NCI-H82 (cell line): Measurements from ENCODE around the gene WHAMM.
"Not testable (repeated sequence)": the region's sequence is repeated elsewhere in the genome, so short reads cannot be mapped to it uniquely, and the experiment has no call there.

Source experiments
- DNase-seq: peaks from one replicate; lab custom pipeline; 2025; lab: John Stamatoyannopoulos, UW

WHAMM gene, protein sequence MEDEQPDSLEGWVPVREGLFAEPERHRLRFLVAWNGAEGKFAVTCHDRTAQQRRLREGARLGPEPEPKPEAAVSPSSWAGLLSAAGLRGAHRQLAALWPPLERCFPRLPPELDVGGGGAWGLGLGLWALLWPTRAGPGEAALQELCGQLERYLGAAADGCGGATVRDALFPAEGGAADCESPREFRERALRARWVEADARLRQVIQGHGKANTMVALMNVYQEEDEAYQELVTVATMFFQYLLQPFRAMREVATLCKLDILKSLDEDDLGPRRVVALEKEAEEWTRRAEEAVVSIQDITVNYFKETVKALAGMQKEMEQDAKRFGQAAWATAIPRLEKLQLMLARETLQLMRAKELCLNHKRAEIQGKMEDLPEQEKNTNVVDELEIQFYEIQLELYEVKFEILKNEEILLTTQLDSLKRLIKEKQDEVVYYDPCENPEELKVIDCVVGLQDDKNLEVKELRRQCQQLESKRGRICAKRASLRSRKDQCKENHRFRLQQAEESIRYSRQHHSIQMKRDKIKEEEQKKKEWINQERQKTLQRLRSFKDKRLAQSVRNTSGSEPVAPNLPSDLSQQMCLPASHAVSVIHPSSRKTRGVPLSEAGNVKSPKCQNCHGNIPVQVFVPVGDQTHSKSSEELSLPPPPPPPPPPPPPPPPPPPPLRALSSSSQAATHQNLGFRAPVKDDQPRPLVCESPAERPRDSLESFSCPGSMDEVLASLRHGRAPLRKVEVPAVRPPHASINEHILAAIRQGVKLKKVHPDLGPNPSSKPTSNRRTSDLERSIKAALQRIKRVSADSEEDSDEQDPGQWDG

DNA sequence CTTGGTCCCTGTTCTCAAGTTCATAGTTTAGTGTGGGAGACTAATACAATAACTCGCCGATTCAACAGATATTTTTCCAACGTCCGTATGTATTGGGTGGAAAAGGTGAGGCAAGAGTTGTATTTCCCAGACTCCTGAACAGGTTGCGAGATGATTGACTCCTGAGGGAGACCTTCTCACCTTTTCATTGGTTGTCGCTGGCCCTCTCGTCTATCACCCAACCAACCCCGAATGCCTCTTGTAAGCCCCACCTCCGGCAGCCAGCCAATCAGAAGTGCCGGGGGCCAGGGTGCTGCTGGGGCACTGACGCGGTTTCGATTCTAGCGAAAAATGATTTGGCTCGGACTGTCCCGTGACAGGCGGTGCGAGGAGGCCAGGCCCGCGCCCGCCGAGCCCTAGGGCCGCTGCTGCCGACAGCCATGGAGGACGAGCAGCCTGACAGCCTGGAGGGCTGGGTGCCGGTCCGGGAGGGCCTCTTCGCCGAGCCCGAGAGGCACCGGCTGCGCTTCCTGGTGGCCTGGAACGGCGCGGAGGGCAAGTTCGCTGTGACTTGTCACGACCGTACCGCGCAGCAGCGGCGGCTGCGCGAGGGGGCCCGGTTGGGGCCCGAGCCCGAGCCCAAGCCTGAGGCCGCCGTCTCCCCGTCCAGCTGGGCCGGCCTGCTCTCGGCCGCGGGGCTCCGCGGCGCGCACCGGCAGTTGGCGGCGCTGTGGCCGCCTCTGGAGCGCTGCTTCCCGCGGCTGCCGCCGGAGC, at the start of gene WHAMM:
TSS of gene WHAMM (plus strand) at position 321 of the 753 bp plus-strand sequence. CDS start at position 420, 99 bp downstream.
- peak; percentile 99 for DNase-seq

DNA sequence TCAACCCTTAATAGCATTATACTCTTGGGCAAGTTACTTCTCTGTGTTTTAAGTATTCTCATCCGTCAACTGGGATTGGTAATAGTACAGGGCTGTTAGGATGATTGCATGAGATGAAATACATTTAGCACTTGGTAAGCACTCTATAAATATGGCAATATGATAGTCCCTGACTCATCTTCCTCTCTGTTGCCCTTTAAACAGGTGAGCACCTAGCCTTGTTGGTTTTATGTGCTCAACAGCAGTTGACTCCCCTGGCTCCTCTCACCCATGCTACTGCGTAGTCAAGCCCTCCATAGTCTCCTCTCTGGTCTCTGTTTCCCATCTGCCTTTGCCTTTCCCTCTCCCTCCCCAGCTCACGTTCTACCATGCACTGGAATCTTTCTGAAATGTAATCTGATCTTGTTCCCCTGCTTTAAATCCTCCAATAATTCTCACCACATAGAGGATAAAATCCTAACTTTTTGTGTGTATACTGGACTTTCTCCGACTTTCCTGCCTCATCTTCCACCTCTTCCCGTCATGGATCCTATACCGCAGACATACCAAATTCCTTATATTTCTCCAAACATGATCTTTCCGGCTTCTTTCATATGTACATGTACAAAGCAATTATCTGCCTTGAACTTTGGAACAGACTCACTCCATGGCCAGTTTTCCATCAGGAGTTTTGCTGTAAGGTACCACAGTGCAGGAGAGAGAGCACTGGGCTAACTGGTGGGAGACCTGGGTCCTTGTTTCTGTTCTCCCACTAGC, 45.9 kb upstream of the WHAMM start:
- DNase-seq: no peak

- DNase-seq: no peak
These were observed 45.3 kb upstream of the WHAMM start for GRCh38 chr15:82764117-82764490.

- no peak for DNase-seq
These were observed 44.7 kb upstream of the WHAMM start for GRCh38 chr15:82764740-82765139.

DNA sequence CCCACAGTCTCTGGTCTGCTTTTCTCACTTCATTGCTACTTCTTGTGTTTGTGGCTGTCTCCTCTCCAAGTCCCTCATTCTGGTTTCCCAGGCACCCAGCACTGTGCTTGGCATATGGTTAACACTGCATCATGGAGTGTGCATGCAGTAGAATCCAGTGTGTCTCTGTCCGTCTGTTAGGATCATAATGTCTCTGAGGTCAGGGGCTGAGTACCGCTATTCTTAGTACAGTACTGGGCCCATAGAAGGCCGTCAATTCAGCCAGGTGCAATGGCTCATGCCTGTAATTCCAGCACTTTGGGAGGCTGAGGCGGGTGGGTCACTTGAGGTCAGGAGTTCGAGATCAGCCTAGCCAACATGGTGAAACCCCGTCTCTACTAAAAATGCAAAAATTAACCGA, 43.2 kb upstream of the WHAMM start:
- not testable (repeated sequence) for DNase-seq

GRCh38 chr15:82767163-82767829, 42.1 kb upstream of the WHAMM start:
- DNase-seq: no peak

- DNase-seq: no peak
These were observed 40.9 kb upstream of the WHAMM start for GRCh38 chr15:82768414-82769054.

DNA sequence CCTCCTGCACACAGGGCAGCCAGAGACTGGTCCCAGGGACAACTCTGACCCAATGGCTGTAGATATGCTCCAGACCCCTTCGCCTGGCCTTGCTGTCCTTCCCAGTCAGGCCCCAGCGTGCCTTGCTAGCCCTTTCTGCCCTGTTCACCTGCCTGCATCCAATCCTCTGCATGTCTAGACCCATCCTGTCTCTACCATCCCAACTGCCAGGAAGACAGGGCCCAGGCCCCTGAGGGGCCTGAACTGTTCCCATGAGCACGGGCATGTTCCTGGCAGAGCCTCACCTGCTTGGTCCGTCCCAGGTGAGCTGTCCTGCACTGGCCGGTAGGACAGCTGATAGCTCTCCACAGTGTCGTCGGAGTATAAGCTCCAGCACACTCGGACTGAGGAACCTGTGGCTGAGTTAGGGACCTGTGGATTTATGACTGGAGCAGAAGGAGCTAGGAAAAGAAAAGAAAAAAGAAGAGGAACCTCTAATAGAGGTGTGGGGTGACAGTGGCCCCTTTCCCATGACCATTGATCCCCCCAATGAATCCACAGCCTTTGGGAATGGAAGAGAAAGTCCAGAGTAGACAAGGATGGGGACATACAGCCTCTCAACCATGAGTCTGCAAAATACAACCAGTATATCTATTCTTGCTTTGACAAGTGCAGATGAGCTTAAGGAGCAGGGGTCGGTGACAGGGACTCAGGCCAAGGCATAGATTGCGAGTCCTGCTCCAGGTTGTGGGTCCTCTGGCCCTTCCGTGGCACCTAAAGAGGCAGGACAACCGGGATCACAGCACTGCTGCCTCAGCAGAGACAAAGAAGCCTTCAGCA, 37.4 kb upstream of the WHAMM start:
- no peak for DNase-seq

GRCh38 chr15:82774496-82774895, 34.9 kb upstream of the WHAMM start:
- DNase-seq: no peak

- DNase-seq: no peak
These were observed 30.7 kb upstream of the WHAMM start for GRCh38 chr15:82778755-82779154.

DNA sequence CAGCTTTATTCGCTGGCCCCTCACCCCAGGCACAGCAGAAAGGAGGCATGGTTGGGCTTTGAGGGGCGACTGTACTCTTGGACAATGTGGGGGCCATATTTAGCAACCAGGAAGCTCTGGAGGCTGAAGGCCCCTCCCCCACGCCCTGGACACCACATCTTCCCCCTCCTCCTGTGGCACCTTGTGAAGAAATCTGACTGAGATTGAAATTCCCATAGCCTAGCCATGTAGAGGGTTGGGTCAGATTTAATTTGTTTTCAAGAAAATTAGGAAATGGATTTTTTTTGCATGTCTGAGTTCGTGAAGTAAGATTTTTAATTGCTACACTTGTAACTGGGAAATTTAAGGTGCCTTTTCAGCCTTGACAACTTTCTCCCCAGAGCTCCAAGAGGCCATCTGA, 28.1 kb upstream of the WHAMM start:
- no peak for DNase-seq

DNA sequence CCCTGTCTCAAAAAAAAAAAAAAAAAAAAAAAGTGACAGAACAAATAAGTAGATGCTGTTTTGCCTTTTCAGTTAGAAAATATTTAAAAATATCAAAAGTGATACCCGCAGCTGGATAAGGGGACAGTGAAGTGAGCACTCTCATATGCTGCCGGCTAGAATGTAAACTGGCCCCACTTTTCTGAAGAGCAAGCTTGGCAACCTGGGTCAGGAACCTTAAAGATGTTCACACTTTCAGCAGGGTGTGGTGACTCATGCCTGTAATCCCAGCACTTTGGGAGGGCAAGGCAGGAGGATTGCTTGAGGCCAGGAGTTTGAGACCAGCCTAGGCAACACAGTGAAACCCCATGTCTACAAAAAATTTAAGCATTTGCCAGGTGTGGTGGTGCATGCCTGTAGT, 20.9 kb upstream of the WHAMM start:
- DNase-seq: no peak

DNA sequence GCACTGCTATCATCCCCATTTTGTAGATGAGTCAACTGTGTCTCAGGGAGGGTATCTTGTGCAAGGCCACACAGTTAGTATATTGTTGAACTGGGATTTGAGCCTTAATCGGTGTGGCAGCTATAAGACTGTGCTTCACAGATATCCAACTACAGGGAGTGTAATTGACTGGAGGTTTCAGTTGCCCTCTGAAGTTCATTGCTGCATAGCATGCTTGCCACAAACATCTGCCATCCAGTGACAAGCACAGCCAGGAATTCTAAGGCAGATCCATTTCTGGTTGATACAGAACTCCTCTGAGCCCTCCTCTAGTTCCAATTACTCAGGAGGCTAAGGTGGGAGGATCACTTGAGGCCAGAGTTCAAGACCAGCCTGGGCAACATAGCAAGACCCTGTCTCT, 19.9 kb upstream of the WHAMM start:
- no peak for DNase-seq

GRCh38 chr15:82790321-82790720, 19.1 kb upstream of the WHAMM start:
- no peak for DNase-seq

- DNase-seq: no peak
These were observed 17.4 kb upstream of the WHAMM start for GRCh38 chr15:82792068-82792467.

DNA sequence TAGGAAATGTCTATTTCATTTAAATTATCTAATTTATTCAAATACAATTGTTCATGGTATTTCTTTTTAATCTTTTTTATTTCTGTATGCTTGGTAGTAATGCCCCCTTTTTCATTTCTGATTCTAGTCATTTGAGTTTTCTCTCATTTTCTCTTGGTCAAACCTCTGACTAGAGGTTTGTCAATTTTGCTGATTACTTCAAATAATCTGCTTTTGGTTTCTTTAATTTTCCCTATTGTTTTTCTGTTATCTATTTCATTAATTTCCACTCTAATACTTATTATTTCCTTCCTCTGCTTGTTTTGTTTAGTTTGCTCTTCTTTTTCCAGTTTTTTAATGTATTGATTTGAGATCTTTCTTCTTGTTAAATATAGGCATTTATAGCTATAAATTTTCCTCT, 15.7 kb upstream of the WHAMM start:
- DNase-seq: no peak

DNA sequence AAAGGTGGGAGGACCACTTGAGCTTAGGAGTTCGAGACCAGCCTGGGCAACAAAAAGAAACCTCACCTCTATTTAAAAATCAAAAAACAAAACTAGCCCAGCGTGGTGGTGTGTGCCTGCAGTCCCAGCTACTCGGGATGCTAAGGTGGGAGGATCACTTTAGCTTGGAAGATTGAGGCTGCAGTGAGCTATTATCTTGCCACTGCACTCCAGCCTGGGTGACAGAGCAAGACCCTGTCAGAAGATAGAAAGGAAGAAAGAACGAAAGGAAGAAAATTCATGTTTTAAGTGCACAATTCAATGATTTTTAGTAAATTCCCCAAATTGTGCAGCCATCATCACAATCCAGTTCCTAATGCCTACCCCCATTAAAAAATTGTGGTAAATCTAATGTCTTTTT, 11.3 kb upstream of the WHAMM start:
- DNase-seq: no peak

GRCh38 chr15:82798531-82799166, 10.8 kb upstream of the WHAMM start:
- DNase-seq: no peak

DNA sequence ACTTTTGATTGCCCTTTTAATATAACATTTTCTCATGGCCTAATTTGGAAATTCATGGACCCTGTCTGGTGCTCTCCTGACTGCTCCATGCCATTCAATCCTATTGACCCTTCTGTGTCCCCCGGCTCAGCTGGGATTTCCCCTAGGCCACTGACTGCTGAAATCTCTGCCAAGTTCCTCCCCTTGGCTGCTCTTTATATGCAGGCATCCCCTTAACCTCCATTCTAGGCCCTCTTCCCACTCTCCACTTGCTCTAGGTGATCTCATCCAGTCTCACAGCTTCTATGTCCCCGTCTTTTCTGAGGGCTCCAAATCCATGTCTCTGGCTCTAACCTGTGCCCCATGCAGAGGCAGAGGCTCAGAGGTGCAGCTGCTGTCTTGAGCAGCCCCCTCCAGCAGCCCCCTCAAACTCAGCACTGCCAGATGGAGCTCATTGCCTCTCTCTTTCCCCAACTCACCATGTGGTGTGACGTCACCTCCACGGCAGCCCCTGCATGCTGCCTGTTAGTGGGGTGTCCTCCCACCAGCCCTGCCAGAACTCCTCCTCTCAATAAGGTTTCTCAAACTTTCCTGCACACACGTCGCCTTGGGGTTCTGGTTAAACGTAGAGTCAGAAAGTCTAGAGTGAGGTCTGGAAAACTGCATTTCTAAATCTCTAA, 10.1 kb upstream of the WHAMM start:
- DNase-seq: no peak
